ENCODE measurements around the gene RNH1. TPM values are rescaled to one million over a fixed set of nuclear protein-coding genes. Genes with fewer than 3 reads are reported as not detected.

The RNH1 gene
- total RNA-seq, 4 donors from 2014 or later: 243 to 354 (median 264) TPM

GRCh38 chr11:550021-550745, 43.1 kb upstream of the RNH1 start:
- 90% methylated on average over 3 to 7 of the region's 25 CpGs for WGBS, 2 donors (ENCODE audit: low coverage in 1 of 2)
- Histone ChIP-seq H3K27me3 (peaks cover 59% of the 10 kb centered on the region), H3K27ac (no peak overlapping the region), H3K4me3 (no peak overlapping the region), H3K36me3 (peaks cover 0 to 7% of the 10 kb centered on the region in 2 donors), H3K4me1 (peaks cover 0 to 12% (median 6%) of the 10 kb centered on the region in 3 donors), H3K9me3 (no peaks in the 10 kb centered on the region)
- ATAC-seq: no peak
- TF ChIP-seq EP300 (IDR thresholded peaks at IDR 0.05) (no peak), POLR2AphosphoS5 (IDR thresholded peaks at IDR 0.05) (no peak), POLR2A (IDR thresholded peaks at IDR 0.05) (no peak)
- TF ChIP-seq, protein P1, sequence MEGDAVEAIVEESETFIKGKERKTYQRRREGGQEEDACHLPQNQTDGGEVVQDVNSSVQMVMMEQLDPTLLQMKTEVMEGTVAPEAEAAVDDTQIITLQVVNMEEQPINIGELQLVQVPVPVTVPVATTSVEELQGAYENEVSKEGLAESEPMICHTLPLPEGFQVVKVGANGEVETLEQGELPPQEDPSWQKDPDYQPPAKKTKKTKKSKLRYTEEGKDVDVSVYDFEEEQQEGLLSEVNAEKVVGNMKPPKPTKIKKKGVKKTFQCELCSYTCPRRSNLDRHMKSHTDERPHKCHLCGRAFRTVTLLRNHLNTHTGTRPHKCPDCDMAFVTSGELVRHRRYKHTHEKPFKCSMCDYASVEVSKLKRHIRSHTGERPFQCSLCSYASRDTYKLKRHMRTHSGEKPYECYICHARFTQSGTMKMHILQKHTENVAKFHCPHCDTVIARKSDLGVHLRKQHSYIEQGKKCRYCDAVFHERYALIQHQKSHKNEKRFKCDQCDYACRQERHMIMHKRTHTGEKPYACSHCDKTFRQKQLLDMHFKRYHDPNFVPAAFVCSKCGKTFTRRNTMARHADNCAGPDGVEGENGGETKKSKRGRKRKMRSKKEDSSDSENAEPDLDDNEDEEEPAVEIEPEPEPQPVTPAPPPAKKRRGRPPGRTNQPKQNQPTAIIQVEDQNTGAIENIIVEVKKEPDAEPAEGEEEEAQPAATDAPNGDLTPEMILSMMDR (IDR thresholded peaks at IDR 0.05): no peak

DNA sequence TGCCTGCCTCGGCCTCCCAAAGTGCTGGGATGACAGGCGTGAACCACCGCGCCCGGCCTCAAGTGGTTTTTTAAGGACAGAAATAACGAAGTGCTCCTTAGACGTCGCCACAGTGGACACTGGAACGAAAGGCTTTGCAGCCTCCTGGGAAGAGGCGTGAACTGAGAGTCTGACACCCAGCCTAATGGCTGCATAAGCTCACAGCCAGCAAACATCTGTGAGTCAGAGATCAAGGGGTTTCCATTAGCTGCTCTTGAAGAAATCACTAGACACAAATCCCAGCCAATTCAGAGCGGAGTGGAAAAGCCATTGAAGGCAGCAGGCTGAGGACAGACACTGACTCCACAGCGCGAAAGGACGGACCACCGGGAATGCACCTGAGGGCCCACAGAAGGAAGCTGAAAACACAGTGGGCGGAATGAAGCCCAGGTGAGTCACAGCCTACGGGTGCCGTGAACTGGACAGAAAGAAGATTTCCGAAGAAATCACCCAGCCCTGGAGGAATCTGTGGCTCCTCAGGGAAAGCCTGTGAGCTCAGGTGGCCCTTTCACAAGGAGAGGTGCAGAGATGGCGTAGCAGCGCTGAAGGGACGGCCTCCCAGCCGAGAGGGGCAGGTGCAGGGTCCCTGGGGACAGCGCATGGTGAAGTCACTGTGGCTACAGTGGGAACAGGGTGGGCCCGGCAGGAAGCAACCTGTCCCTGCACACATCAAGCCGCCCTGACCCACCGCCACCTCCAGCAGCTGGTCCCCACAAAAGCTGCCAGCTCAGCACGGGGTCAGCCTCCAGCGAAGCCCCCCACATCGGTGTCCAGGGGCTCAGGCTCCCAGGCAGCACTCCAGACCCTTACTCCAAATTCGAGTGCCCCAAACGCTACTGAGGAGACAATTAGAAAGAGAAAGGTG, 41.9 kb upstream of the RNH1 start:
- Histone ChIP-seq H3K4me3 (no peak overlapping the region), H3K27me3 (peaks cover 47% of the 10 kb centered on the region)
- ATAC-seq: no peak

DNA sequence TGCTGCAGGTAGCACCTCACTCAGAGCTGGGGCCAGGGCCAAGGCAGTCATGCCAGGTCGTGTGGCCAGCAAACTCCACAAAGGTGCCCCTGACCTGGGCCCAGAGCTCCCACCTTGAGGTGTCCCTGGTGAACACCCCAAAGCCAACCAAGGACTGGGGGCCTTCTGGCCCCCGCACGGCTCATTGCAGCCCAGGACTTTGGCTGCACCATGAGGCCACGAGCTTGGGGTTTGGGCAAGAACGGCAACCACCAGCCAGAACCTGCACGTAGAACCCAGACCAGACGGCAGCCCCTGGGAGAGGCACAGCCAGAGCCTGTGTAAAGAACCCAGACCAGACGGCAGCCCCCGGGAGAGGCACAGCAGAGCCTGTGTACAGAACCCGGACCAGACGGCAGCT, 38.1 kb upstream of the RNH1 start:
- ATAC-seq: no peak
- Histone ChIP-seq H3K27me3 (peaks cover 15% of the 10 kb centered on the region), H3K27ac (no peak overlapping the region), H3K4me3 (no peak overlapping the region), H3K36me3 (peaks cover 0 to 3% of the 10 kb centered on the region in 2 donors), H3K9me3 (no peaks in the 10 kb centered on the region), H3K4me1 (no peaks in the 10 kb centered on the region)
- TF ChIP-seq POLR2A (IDR thresholded peaks at IDR 0.05): no peak
- TF ChIP-seq, protein P1 (IDR thresholded peaks at IDR 0.05): no peak
- no peak for TF ChIP-seq POLR2AphosphoS5 (IDR thresholded peaks at IDR 0.05)
- TF ChIP-seq EP300 (IDR thresholded peaks at IDR 0.05): no peak
- WGBS, 2 donors (ENCODE audit: low coverage in 1 of 2): 40% methylated on average over 1 of the region's 11 CpGs; no CpG with 5 or more reads in 1 of the 2 donors

More for the DNA sequence above, 41.9 kb upstream of the RNH1 start:
- 90 to 91% methylated on average over 6 of the region's 32 CpGs for WGBS, 2 donors (ENCODE audit: low coverage in 1 of 2)
- peaks cover 0 to 7% of the 10 kb centered on the region in 2 donors for H3K36me3 ChIP-seq
- no peak for TF ChIP-seq POLR2A (IDR thresholded peaks at IDR 0.05)
- no peak for TF ChIP-seq EP300 (IDR thresholded peaks at IDR 0.05)
- no peak for TF ChIP-seq POLR2AphosphoS5 (IDR thresholded peaks at IDR 0.05)
- TF ChIP-seq, protein P1 (IDR thresholded peaks at IDR 0.05): no peak
- no peaks in the 10 kb centered on the region for H3K9me3 ChIP-seq
- H3K4me1 ChIP-seq: no peaks in the 10 kb centered on the region
- no peak overlapping the region for H3K27ac ChIP-seq

GRCh38 chr11:544817-545166, 37.8 kb upstream of the RNH1 start:
- TF ChIP-seq EP300 (IDR thresholded peaks at IDR 0.05) (no peak), POLR2AphosphoS5 (IDR thresholded peaks at IDR 0.05) (no peak), POLR2A (IDR thresholded peaks at IDR 0.05) (no peak)
- TF ChIP-seq, protein P1 (IDR thresholded peaks at IDR 0.05): no peak
- no peaks in the 10 kb centered on the region for H3K9me3 ChIP-seq
- no peak for ATAC-seq
- WGBS, 2 donors (ENCODE audit: low coverage in 1 of 2): no CpG with 5 or more reads among the region's 5 CpGs
- no peaks in the 10 kb centered on the region for H3K36me3 ChIP-seq
- H3K4me3 ChIP-seq: no peak overlapping the region
- H3K27me3 ChIP-seq: peaks cover 15% of the 10 kb centered on the region
- H3K27ac ChIP-seq: no peak overlapping the region
- H3K4me1 ChIP-seq: no peaks in the 10 kb centered on the region
